Measurements from ENCODE around the gene SLC17A7. TPM values are rescaled to one million over a fixed set of nuclear protein-coding genes. Genes with fewer than 3 reads are reported as not detected.

The SLC17A7 gene
- total and polyA plus RNA-seq, 2 of the 4 experiments (the other 2 are of a cell fraction): 0.03 TPM; not detected in 1

DNA sequence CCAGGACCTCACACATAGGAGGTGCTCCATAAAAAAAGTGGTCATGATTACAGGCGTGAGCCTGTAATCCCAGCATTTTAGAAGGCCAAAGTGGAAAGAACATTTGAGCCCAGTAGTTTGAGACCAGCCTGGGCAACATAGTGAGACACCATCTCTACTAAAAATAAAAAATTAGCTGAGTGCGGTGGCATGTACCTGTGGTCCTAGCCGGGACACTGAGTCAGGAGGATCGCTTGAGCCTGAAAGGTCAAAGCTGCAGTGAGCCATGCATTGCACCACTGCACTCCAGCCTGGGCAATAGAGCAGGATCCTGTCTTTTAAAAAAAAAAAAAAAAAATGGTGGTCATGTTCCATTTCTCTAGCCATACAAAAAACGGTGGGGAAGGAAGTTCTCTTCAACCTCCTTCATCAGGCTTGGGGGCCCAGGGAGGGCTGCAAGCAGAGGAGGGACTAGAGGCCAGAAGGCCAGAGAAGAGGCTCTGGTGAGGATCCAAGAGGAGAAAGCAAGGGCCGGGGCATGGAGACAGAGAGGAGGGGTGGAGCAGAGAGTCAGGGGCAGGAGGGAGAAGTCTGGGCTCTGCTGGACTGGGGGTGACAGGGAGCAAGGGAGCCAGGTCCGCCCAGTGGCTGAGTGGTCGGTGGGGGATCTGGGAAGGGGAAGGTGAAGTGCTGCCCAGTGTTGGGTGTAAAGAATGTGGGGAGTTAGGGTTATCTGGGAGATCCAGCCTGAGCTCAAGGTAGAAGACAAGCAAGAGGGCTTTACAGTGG lies 44.4 kb downstream of the SLC17A7 start:
- no peak overlapping the region for H2BK20ac ChIP-seq (ENCODE audit: low read depth, low read length)
- H3K27me3 ChIP-seq (ENCODE audit: control insufficient read depth, insufficient read depth, low read length): peaks cover 64% of the 10 kb centered on the region
- WGBS, 2 experiments (ENCODE audit: extremely low coverage in 2 of 2, insufficient read length in 1 of 2): 86% methylated on average over 4 of the region's 8 CpGs; no CpG with 5 or more reads in 1 of the 2 experiments
- H3K4me3 ChIP-seq (ENCODE audit: insufficient read depth, low read depth, low read length): no peak overlapping the region
- ChIA-PET POLR2A (ENCODE audit: unreplicated experiment) (interaction anchor here (0.6 kb wide), 1 partner anchor 118 kb away, joined by 3 read pairs; no protein-coding TSS in a partner anchor), CTCF (no interaction called here)
- intact Hi-C loops (cut with micrococcal nuclease): no loop called here
- no peaks in the 10 kb centered on the region for H3K9me1 ChIP-seq (ENCODE audit: insufficient read depth, low read length)
- H4K8ac ChIP-seq (ENCODE audit: low read depth in 2 of 2, low read length in 2 of 2): no peak overlapping the region
- BruUV-seq (replicated peaks): no TSS peak
- no peaks in the 10 kb centered on the region for H3K79me1 ChIP-seq (ENCODE audit: low read depth in 1 of 2, low read length in 2 of 2)
- no peak overlapping the region for H3K18ac ChIP-seq (ENCODE audit: low read depth, low read length)
- H4K20me1 ChIP-seq (ENCODE audit: insufficient read depth, low read length): no peaks in the 10 kb centered on the region
- in situ Hi-C loops (cut with MboI; ENCODE audit: low sequenced_read_pairs): loop anchor here (10.0 kb wide), 1 partner anchor 48 kb away; the partner anchor contains the start of gene SLC17A7
- TF ChIP-seq CHD1 (IDR thresholded peaks at IDR 0.05; ENCODE audit: low read depth, low read length) (no peak), RFX5 (IDR thresholded peaks at IDR 0.05; ENCODE audit: low read depth, low read length) (no peak), BHLHE40 (IDR thresholded peaks at IDR 0.05; ENCODE audit: low read depth, low read length) (no peak), SMC3 (IDR thresholded peaks at IDR 0.05; ENCODE audit: low read depth, low read length) (no peak), RCOR1 (IDR thresholded peaks at IDR 0.05; ENCODE audit: insufficient replicate concordance, low read length) (no peak), MXI1 (IDR thresholded peaks at IDR 0.05; ENCODE audit: borderline replicate concordance, low read depth, low read length) (no peak), MAZ (IDR thresholded peaks at IDR 0.05; ENCODE audit: borderline replicate concordance, low read depth, low read length) (no peak), FOS (IDR thresholded peaks at IDR 0.05; ENCODE audit: low read depth, low read length) (no peak), MAFK (IDR thresholded peaks at IDR 0.05; ENCODE audit: low read depth, low read length) (no peak)
- TF ChIP-seq, protein P1, sequence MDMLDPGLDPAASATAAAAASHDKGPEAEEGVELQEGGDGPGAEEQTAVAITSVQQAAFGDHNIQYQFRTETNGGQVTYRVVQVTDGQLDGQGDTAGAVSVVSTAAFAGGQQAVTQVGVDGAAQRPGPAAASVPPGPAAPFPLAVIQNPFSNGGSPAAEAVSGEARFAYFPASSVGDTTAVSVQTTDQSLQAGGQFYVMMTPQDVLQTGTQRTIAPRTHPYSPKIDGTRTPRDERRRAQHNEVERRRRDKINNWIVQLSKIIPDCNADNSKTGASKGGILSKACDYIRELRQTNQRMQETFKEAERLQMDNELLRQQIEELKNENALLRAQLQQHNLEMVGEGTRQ (IDR thresholded peaks at IDR 0.05; ENCODE audit: low read depth, low read length): no peak
- TF ChIP-seq, protein P2, sequence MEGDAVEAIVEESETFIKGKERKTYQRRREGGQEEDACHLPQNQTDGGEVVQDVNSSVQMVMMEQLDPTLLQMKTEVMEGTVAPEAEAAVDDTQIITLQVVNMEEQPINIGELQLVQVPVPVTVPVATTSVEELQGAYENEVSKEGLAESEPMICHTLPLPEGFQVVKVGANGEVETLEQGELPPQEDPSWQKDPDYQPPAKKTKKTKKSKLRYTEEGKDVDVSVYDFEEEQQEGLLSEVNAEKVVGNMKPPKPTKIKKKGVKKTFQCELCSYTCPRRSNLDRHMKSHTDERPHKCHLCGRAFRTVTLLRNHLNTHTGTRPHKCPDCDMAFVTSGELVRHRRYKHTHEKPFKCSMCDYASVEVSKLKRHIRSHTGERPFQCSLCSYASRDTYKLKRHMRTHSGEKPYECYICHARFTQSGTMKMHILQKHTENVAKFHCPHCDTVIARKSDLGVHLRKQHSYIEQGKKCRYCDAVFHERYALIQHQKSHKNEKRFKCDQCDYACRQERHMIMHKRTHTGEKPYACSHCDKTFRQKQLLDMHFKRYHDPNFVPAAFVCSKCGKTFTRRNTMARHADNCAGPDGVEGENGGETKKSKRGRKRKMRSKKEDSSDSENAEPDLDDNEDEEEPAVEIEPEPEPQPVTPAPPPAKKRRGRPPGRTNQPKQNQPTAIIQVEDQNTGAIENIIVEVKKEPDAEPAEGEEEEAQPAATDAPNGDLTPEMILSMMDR (conservative IDR thresholded peaks at IDR 0.05; ENCODE audit: low read depth, low read length): no peak
- no peak overlapping the region for H4K91ac ChIP-seq (ENCODE audit: insufficient read depth, low read depth, low read length)
- no peak overlapping the region for H3K4ac ChIP-seq (ENCODE audit: low read depth, low read length)
- no peak overlapping the region for H2AFZ ChIP-seq (replicated peaks; ENCODE audit: low read length, poor library complexity)
- H2BK15ac ChIP-seq (ENCODE audit: low read depth, low read length): no peak overlapping the region
- H3K27ac ChIP-seq (ENCODE audit: insufficient read depth, low read length): no peak overlapping the region
- H2BK120ac ChIP-seq (ENCODE audit: low read depth, low read length): no peak overlapping the region
- H2AK9ac ChIP-seq (replicated peaks; ENCODE audit: low read depth, low read length, poor library complexity): no peak overlapping the region
- no peak overlapping the region for H2BK5ac ChIP-seq (ENCODE audit: low read depth, low read length, poor library complexity, severe bottlenecking)
- H3K56ac ChIP-seq (ENCODE audit: extremely low read depth, insufficient read depth, low read length): no peak overlapping the region
- dilution Hi-C loops (cut with HindIII; ENCODE audit: low sequenced_read_pairs, unreplicated experiment): no loop called here
- H3K36me3 ChIP-seq (ENCODE audit: control insufficient read depth, insufficient read depth, low read length): no peaks in the 10 kb centered on the region
- DNase-seq (no peak), ATAC-seq (ENCODE audit: low read depth) (no peak)
- no peak overlapping the region for H2AK5ac ChIP-seq (ENCODE audit: low read depth, low read length)
- H3K9me3 ChIP-seq (ENCODE audit: control insufficient read depth, insufficient read depth, low read length): no peaks in the 10 kb centered on the region
- H3K4me1 ChIP-seq (ENCODE audit: control insufficient read depth, insufficient read depth, low read length): no peaks in the 10 kb centered on the region
- no peak overlapping the region for H3K14ac ChIP-seq (replicated peaks; ENCODE audit: low read depth, low read length)
- H3K23ac ChIP-seq (ENCODE audit: low read depth, low read length): no peak overlapping the region; the same call in 1 of the 2 replicates
- no peak overlapping the region for H4K5ac ChIP-seq (ENCODE audit: low read depth, low read length)
- H3K9ac ChIP-seq (ENCODE audit: low read depth, low read length): no peak overlapping the region
- no peak overlapping the region for H3K4me2 ChIP-seq (ENCODE audit: low read depth, low read length)

All from IMR-90 (cell line).